ENCODE data around the gene FBXO22. TPM values are rescaled to one million over a fixed set of nuclear protein-coding genes. Genes with fewer than 3 reads are reported as not detected.
A peak's percentile ranks its signal among the peaks of the same experiment; 100 is the strongest.

FBXO22 gene
- total and polyA plus RNA-seq, 2 of the 8 experiments (the other 6 are each of a cell fraction or from before 2014, with no cell fraction given): 33.2 to 67.3 TPM

DNA sequence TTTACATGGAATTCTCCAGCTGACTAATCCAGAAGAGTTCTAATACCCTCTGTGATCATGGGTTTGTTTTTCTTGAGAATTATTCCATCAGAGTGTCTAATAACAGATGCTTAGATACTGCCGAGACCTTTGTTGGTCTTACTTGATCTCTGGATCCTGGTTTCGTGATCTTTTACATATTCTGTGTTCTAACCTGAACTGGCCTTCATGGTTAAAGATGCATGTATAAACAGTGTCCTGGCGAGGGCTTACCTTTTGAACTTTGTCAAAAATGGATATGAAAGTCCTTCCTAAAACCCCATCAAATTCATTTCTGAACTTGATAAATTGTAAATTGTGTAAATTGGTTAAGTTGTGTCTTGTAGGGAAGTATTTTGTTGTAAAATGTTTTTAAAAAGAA, 35.7 kb upstream of the FBXO22 start:
- no peak overlapping the region for H3K18ac ChIP-seq (ENCODE audit: extremely low read depth, low read length)
- H2BK120ac ChIP-seq (replicated peaks; ENCODE audit: low read depth, low read length): no peak overlapping the region
- H2BK20ac ChIP-seq (ENCODE audit: low read length): no peak overlapping the region
- H3K27ac ChIP-seq (ENCODE audit: low read depth, low read length): no peak overlapping the region
- no peaks in the 10 kb centered on the region for H3K9me3 ChIP-seq (ENCODE audit: insufficient read depth in 2 of 2, low read depth in 1 of 2, low read length in 1 of 2)
- H3K9ac ChIP-seq (replicated peaks in 1 of 4; ENCODE audit: extremely low read depth in 1 of 4, low read depth in 3 of 4, low read length in 3 of 4): no peak overlapping the region
- H3K79me1 ChIP-seq (ENCODE audit: low read depth, low read length): no peaks in the 10 kb centered on the region
- no peak overlapping the region for H2AFZ ChIP-seq (ENCODE audit: low read length)
- peaks cover 0 to 57% of the 10 kb centered on the region in 2 experiments; a peak in 2 of 4 replicates for H3K79me2 ChIP-seq (ENCODE audit: control insufficient read depth in 1 of 2, insufficient read depth in 2 of 2, low read length in 2 of 2)
- 83% methylated on average over 3 of the region's 3 CpGs; no CpG with 5 or more reads in 1 of the 2 experiments for WGBS, 2 experiments (ENCODE audit: extremely low coverage in 1 of 2, insufficient coverage in 1 of 2, insufficient read length in 1 of 2, insufficient replicate concordance in 2 of 2, low coverage in 1 of 2, low lambda C conversion rate in 2 of 2, missing lambda C conversion rate in 1 of 2)
- peak overlapping the region in 1 of 4 experiments; percentile 34; a peak in 1 of 8 replicates for H3K4me3 ChIP-seq (ENCODE audit: extremely low read depth in 1 of 4, insufficient read depth in 2 of 4, low read depth in 3 of 4, low read length in 4 of 4)
- H3K36me3 ChIP-seq (ENCODE audit: control insufficient read depth in 2 of 4, insufficient read depth in 4 of 4, low read length in 3 of 4): peaks cover 0 to 19% (median 0%) of the 10 kb centered on the region in 4 experiments; a peak in 4 of 8 replicates
- ChIA-PET POLR2A (ENCODE audit: partially characterized antibody) (interaction anchor here (1.5 kb wide), 1 partner anchor 35 kb away, joined by 5 read pairs; no protein-coding TSS in a partner anchor), CTCF (ENCODE audit: partially characterized antibody) (interaction anchor here (0.9 to 2.5 kb wide), 2 partner anchors 59 to 60 kb away, joined by 3 to 6 read pairs; no protein-coding TSS in a partner anchor)
- H2BK15ac ChIP-seq (ENCODE audit: low read length): no peak overlapping the region
- no peak overlapping the region for H4K91ac ChIP-seq (replicated peaks; ENCODE audit: insufficient read length, low read length)
- H3K4me2 ChIP-seq (ENCODE audit: insufficient read depth in 1 of 2, low read depth in 2 of 2, low read length in 2 of 2): peak overlapping the region in 1 of 2 experiments; percentile 28; a peak in 1 of 4 replicates
- no peak overlapping the region for H3K14ac ChIP-seq (ENCODE audit: insufficient read length)
- no peak overlapping the region for H4K5ac ChIP-seq (ENCODE audit: insufficient read length, low read depth, low read length)
- H3K56ac ChIP-seq (replicated peaks; ENCODE audit: insufficient read length, low read depth, low read length): no peak overlapping the region
- H3K4ac ChIP-seq (replicated peaks; ENCODE audit: insufficient read length, low read depth, low read length): no peak overlapping the region
- no peak overlapping the region for H2BK5ac ChIP-seq (ENCODE audit: low read depth, low read length)
- no peak overlapping the region for H2AK5ac ChIP-seq (ENCODE audit: low read depth, low read length)
- H2BK12ac ChIP-seq (ENCODE audit: low read depth, low read length): no peak overlapping the region
- H4K20me1 ChIP-seq (replicated peaks in 1 of 2; ENCODE audit: control insufficient read depth in 1 of 2, insufficient read depth in 2 of 2, low read length in 2 of 2): no peaks in the 10 kb centered on the region
- peaks cover 0 to 12% (median 7%) of the 10 kb centered on the region in 4 experiments; a peak in 3 of 7 replicates for H3K4me1 ChIP-seq (replicated peaks in 1 of 4; ENCODE audit: control insufficient read depth in 3 of 4, insufficient read depth in 4 of 4, low read length in 3 of 4)
- DNase-seq (ENCODE audit: low read depth in 1 of 2, low spot score in 2 of 2) (no peak), FAIRE-seq (no peak)
- no peak overlapping the region for H4K8ac ChIP-seq (ENCODE audit: extremely low read depth, insufficient read depth, low read length)
- no peak overlapping the region for H3K23ac ChIP-seq (ENCODE audit: insufficient read length)
- H3K23me2 ChIP-seq (ENCODE audit: low read depth, low read length): no peaks in the 10 kb centered on the region; the same call in 1 of the 2 replicates
- H3K27me3 ChIP-seq (replicated peaks in 1 of 4; ENCODE audit: control insufficient read depth in 3 of 4, extremely low read depth in 1 of 4, insufficient read depth in 3 of 4, low read length in 3 of 4): no peaks in the 10 kb centered on the region
- TF ChIP-seq CHD2 (IDR thresholded peaks at IDR 0.05; ENCODE audit: low read length) (no peak), PHF8 (conservative IDR thresholded peaks at IDR 0.05; ENCODE audit: low read depth, low read length) (no peak), HDAC2 (IDR thresholded peaks at IDR 0.05; ENCODE audit: borderline replicate concordance in 1 of 2, low read depth in 2 of 2, low read length in 2 of 2) (no peak), GABPA (IDR thresholded peaks at IDR 0.05; ENCODE audit: borderline replicate concordance, insufficient read depth, low read length) (no peak), BRCA1 (IDR thresholded peaks at IDR 0.05; ENCODE audit: low read depth, low read length) (no peak), POLR2A (IDR thresholded peaks at IDR 0.05; ENCODE audit: control extremely low read depth in 1 of 2, low read depth in 2 of 2, low read length in 2 of 2) (no peak)
